ENCODE data around the gene GLRB.

- TF ChIP-seq CTCF (IDR thresholded peaks at IDR 0.05) (peak; percentile 24; the same call in 2 of the 3 replicates), USF2 (IDR thresholded peaks at IDR 0.05) (no peak), REST (IDR thresholded peaks at IDR 0.05) (no peak), ELK1 (IDR thresholded peaks at IDR 0.05; ENCODE audit: low read depth, low read length) (no peak), RFX5 (IDR thresholded peaks at IDR 0.05) (no peak), POLR2A (IDR thresholded peaks at IDR 0.05; ENCODE audit: low read length) (no peak)
Measured at GRCh38 chr4:157172011-157172410, 96.1 kb downstream of the GLRB start.
